AG04449 (cell line): ENCODE results near the gene CLDN2.
"Not testable (repeated sequence)": the region's sequence is repeated elsewhere in the genome, so short reads cannot be mapped to it uniquely, and the experiment has no call there.

Experiments
- CTCF ChIA-PET: fragments of 350-600 bp; formaldehyde crosslinking; extraction: SDS; loops from one replicate; lab custom pipeline; 2021; ENCODE audit warnings: antibody characterized with exemption; lab: Yijun Ruan, JAX
- POLR2A ChIA-PET: fragments of 400-600, 350-600 bp; formaldehyde crosslinking; extraction: SDS; loops from one replicate; lab custom pipeline; 2020; ENCODE audit warnings: antibody characterized with exemption, inconsistent platforms; lab: Yijun Ruan, JAX
- DNase-seq: peaks from one replicate; pipeline ENCODE4 v3.0.0-alpha.2; 2010; ENCODE audit warnings: low read depth, low spot score
- H3K4me3 ChIP-seq: 2 replicates; pipeline ENCODE4 v1.5.1; 2011; ENCODE audit warnings: low read depth, mild to moderate bottlenecking, control low read depth, low read length
- TF ChIP-seq, protein P1 (sequence below): IDR thresholded peaks from one replicate; pipeline ENCODE4 v1.5.1; 2011; ENCODE audit warnings: mild to moderate bottlenecking, moderate library complexity, low read length, control low read depth, inconsistent platforms; ENCODE audit not compliant: insufficient read depth; ENCODE audit errors: missing control alignments

Gene CLDN2

GRCh38 chrX:106919932-106920452, at the start of gene CLDN2:
CLDN2 (plus strand) TSS chrX:106920402; CDS start chrX:106928229, 7,827 bp downstream.
- TF ChIP-seq, protein P1, sequence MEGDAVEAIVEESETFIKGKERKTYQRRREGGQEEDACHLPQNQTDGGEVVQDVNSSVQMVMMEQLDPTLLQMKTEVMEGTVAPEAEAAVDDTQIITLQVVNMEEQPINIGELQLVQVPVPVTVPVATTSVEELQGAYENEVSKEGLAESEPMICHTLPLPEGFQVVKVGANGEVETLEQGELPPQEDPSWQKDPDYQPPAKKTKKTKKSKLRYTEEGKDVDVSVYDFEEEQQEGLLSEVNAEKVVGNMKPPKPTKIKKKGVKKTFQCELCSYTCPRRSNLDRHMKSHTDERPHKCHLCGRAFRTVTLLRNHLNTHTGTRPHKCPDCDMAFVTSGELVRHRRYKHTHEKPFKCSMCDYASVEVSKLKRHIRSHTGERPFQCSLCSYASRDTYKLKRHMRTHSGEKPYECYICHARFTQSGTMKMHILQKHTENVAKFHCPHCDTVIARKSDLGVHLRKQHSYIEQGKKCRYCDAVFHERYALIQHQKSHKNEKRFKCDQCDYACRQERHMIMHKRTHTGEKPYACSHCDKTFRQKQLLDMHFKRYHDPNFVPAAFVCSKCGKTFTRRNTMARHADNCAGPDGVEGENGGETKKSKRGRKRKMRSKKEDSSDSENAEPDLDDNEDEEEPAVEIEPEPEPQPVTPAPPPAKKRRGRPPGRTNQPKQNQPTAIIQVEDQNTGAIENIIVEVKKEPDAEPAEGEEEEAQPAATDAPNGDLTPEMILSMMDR = no peak
- POLR2A ChIA-PET = no interaction called here

DNA sequence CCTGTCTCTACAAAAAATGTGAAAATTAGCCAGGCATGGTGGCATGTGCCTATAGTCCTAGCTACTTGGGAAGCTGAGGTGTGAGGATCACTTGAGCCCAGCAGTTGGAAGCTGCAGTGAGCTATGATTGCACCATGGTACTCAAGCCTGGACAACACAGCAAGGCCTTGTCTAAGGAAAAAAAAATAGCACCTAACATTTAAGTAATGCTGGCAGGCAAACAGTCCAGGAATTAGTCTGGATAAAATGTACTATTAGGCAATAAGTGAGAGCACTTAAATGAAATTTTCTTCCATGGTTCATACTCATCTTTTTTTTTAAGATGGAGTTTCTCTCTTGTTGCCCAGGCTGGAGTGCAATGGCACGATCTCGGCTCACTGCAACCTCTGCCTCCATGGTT, 47.4 kb upstream of the CLDN2 start:
- DNase-seq, H3K4me3 ChIP-seq, POLR2A ChIA-PET: not testable (repeated sequence)
- CTCF ChIA-PET = interaction anchor here (1.5 to 3.2 kb wide), 2 partner anchors 19 to 126 kb away, joined by 3 to 11 read pairs; no protein-coding TSS in a partner anchor

More at GRCh38 chrX:106919932-106920452, at the start of gene CLDN2:
- no peak within 1 kb of the TSS for H3K4me3 ChIP-seq
- DNase-seq = no peak
- CTCF ChIA-PET = no interaction called here

- DNase-seq = no peak
- ChIA-PET POLR2A (no interaction called here), CTCF (interaction anchor here (0.8 to 3.2 kb wide), 7 partner anchors 9 to 901 kb away, joined by 3 to 15 read pairs (median 3); no protein-coding TSS in a partner anchor)
- no peak overlapping the region for H3K4me3 ChIP-seq
- TF ChIP-seq, protein P1 = peak; percentile 18
Measured at GRCh38 chrX:106874075-106874474, 46.1 kb upstream of the CLDN2 start.

- TF ChIP-seq, protein P1 = no peak
- ChIA-PET POLR2A (no interaction called here), CTCF (interaction anchor here (0.9 to 3.2 kb wide), 10 partner anchors 8 to 900 kb away, joined by 3 to 15 read pairs (median 4); no protein-coding TSS in a partner anchor)
- no peak for DNase-seq
- H3K4me3 ChIP-seq = no peak overlapping the region
Measured at GRCh38 chrX:106875151-106875550, 45.1 kb upstream of the CLDN2 start.

- POLR2A ChIA-PET = no interaction called here
- TF ChIP-seq, protein P1 = no peak
- no peak for DNase-seq
- H3K4me3 ChIP-seq = no peak overlapping the region
- CTCF ChIA-PET = no interaction called here
Measured at GRCh38 chrX:106889468-106889867, 30.7 kb upstream of the CLDN2 start.

- no peak overlapping the region for H3K4me3 ChIP-seq
- CTCF ChIA-PET = interaction anchor here (0.7 to 4.8 kb wide), 5 partner anchors 11 to 620 kb away, joined by 3 to 30 read pairs (median 11); partner anchors contain the start of gene RIPPLY1
- TF ChIP-seq, protein P1 = no peak
- POLR2A ChIA-PET = no interaction called here
- no peak for DNase-seq
Measured at GRCh38 chrX:106891762-106892460, 28.3 kb upstream of the CLDN2 start.
